CD4-positive, alpha-beta T cell treated with Interleukin-21 for 1 hour (primary cell): ENCODE data around the gene HNRNPR.
"Not testable (repeated sequence)": the region's sequence is repeated elsewhere in the genome, so short reads cannot be mapped to it uniquely, and the experiment has no call there.

ENCODE experiments used
- DNase-seq: peaks from one replicate; pipeline ENCODE4 v3.0.0-alpha.2; 2020

Gene HNRNPR

DNA sequence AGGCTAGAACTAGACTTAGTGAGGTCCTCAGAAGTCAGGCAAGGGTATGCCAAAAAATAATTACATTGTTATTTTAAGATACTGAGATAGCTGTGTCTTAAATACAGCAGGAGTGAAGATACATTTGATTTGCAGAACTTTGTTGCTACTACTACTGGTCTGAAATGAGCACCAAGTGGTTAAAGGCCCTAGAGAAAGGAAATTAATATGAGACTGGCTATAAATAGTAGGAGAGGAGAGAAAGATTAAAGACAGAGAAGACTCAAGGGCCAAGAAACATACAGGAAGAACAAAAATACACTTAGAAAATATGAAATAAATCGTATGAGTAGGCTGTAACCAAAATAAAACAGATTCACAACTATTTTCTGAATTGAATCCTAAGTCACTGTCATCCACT lies 21.3 kb downstream of the HNRNPR start:
- DNase-seq: no peak

- not testable (repeated sequence) for DNase-seq
Measured at GRCh38 chr1:23310280-23310679, 33.8 kb downstream of the HNRNPR start.

DNA sequence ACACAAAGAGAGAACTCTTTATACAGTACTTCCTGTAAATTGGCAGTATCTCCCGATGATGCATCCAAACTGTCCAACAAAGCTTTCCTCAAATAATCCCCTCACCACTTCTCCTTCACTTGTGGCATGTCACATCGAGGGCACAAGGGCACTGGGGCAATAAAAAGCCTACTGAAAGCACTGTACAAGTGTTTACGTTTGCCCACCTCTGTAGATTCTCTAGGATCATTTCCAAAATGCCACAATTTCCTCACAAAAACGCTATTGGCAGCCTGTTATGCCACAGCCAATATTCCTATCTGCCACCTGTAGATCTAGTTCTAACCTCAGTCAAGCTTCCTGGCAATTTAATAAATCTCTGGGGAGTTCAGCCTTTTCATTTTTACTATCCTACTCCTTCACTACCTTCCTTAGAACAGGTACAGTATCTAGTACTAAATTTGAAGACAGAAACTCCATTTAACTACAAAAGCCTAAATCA lies 39.9 kb downstream of the HNRNPR start:
- DNase-seq: no peak

DNA sequence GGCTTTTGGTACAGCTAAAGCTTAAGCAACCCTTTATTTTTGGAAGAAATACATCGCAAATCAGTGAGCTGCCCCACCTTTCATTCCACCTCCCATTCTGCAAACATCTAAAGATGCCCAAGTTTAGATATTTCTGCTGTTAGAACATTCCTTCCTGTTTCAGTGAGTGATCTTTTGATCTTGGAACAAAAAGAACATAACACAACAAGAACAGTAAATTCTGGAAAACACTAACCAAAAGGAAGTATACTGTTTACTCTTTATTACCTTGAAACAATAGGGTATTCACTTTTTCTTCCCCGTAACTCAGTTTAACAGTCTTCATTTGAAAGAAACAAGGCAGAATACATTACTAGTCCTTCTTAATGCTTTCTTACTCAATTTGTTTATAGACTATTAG lies 40.6 kb downstream of the HNRNPR start:
- DNase-seq: no peak

- no peak for DNase-seq
Measured at GRCh38 chr1:23296931-23297330, 47.2 kb downstream of the HNRNPR start.

DNA sequence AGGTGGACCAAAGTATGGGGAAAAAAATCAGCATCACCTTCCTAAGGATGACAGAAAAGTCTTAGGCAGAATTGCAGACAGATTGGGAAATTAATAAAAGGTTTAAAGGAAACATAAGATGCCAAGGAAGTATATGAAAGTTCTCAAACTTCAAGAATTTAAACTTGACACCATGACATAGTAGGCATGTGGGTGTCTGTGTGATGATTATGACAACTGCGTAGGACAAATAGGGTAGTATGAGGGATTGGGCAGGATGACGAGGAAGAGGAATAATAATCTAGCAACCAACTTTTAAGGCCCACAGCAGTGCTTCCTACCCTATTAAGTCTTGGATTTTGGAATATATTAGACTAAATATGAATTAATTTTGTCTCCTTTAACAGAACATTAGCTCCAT lies 52.4 kb downstream of the HNRNPR start:
- no peak for DNase-seq

DNA sequence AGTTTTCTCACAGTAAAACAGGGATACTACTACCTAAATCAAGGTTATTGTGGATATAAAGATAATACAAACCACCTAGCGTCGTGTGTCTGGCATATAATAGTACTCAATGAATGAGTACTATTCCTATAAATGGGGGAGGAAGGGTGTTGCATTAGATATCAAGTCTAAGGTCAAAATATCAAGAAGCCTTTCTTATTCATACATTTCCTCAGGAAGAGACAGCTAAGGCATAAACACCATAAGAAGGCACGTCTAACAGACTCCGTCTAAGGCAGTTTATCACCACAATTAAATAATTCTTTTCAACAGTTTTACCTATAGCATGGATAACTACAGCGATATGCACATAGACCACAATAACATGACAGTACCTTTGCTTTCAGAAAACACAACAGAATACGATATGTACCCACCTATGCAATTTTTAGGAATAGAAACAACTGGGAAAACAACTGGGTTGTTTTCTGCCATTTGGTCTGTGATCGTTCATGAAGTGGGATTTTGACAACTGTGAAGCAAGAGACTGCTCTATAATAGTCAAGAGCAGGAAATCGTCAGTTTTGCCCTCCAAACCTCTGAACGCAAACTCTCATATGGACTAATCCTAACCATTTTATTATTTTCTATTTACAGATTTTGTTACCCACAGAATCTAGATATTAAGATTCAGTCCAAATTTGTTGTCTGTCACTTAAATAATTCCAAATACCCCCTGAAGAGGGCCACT lies 53.1 kb downstream of the HNRNPR start:
- DNase-seq: no peak

DNA sequence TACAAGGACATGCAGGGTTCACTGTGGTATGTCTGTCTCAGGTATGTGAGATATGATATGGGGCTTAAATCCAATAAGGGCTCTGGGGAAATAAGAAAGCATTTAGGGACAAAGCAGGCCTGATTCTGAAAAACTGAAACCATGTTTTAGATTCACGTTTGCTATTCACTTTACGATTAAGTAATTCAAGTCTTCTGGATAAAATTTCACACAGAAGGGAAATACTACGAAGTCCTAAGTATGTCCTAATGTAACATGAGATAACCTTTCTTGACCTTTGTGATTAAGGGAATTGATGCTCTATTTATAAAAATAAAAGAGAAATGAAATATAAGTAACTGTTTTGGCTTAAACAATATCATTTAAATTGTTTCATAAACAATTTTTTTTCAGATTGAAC lies 55.4 kb downstream of the HNRNPR start:
- no peak for DNase-seq

GRCh38 chr1:23288201-23288600 lies 55.9 kb downstream of the HNRNPR start:
- no peak for DNase-seq

DNA sequence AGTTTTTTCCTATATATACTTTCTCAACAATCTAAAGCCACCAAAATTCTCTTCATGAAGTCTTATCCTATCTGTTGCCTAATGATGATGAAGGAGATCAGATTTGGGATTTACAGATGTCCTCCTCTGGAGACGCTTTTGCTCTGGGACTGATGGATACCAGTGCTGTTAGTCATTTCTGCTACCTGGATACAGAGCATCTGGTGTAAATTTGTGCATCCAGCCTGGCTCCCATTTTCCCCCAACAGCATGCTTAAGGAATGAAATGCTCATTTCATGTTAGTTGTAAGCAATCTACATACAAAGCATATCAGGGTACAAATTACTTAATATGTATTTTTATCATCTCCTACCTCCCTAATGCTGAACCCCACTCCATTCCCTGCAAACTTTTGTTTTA lies 57.7 kb downstream of the HNRNPR start:
- DNase-seq: no peak

GRCh38 chr1:23283667-23284602 lies 60.1 kb downstream of the HNRNPR start:
- DNase-seq: no peak

DNA sequence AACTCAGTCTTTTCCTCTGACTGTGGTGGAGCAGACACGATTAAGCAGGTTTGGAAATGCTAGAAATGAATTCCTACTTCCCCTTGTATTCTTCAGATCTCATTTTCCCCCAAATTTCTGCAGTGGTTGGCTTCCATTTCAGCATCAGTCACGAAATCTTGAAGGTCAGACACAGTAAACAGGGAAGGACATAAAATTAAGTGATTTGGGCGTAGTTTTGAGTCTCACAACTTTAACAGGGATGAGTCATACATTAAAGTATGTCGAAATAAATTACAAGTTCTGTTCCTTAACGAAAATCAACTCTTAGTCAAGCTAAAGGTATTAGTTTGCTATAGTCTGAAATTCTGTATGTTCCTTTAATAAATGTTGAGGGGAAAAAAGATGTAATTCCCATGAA lies 61.1 kb downstream of the HNRNPR start:
- DNase-seq: no peak

DNA sequence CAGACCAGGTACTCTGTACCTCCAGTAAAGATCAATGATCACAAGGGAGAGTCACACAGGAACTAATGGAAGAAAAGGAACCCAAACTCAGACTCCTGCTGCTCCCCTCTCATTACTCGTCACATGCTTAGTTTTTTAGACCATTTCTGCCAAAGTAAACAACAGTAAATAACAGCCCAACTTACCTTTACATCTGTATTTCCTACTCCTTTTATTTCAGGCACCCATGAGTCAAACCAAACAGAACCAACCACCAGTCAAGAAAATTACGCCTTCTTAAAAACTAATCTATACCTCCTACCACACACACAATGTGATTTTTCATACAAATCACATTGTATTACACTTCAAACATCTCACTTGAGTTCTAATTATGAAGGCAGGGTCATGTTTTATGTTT lies 65.4 kb downstream of the HNRNPR start:
- DNase-seq: no peak

- DNase-seq: no peak
Measured at GRCh38 chr1:23276531-23276930, 67.6 kb downstream of the HNRNPR start.

GRCh38 chr1:23274134-23274505 lies 70.0 kb downstream of the HNRNPR start:
- DNase-seq: no peak

- no peak for DNase-seq
Measured at GRCh38 chr1:23273450-23274133, 70.5 kb downstream of the HNRNPR start.

GRCh38 chr1:23263380-23263887 lies 80.7 kb downstream of the HNRNPR start:
- no peak for DNase-seq

DNA sequence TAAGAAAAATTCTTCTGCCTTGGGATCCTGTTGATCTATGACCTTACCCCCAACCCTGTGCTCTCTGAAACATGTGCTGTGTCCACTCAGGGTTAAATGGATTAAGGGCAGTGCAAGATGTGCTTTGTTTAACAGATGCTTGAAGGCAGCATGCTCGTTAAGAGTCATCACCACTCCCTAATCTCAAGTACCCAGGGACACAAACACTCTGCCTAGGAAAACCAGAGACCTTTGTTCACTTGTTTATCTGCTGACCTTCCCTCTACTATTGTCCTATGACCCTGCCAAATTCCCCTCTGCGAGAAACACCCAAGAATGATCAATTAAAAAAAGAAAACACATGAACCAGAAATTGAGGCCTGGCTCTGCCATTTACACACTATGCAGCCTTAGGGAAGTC lies 86.0 kb downstream of the HNRNPR start:
- not testable (repeated sequence) for DNase-seq

DNA sequence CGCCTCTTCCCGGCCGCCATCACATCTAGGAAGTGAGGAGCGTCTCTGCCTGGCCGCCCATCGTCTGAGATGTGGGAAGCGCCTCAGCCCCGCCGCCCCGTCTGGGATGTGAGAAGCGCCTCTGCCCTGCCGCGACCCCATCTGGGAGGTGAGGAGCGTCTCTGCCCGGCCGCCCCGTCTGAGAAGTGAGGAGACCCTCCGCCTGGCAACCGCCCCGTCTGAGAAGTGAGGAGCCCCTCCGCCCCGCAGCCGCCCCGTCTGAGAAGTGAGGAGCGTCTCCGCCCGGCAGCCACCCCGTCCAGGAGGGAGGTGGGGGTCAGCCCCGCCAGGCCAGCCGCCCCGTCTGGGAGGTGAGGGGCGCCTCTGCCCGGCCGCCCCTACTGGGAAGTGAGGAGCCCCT lies 86.7 kb downstream of the HNRNPR start:
- not testable (repeated sequence) for DNase-seq
